OCI-LY1 (cell line): ENCODE measurements around the gene GABRA6.

Experiments used
- H2AFZ ChIP-seq: fragments of 200-600 bp; sonication (generic), shearing (Covaris generic); 2 replicates; pipeline ENCODE4 v1.6.0; 2014; ENCODE audit warnings: antibody characterized with exemption, mild to moderate bottlenecking, low read length
- H3F3A ChIP-seq: fragments of 200-600 bp; sonication (generic), shearing (Covaris generic); 2 replicates; pipeline ENCODE4 v1.6.0; 2014; ENCODE audit warnings: mild to moderate bottlenecking, antibody characterized with exemption, low read length, moderate library complexity; ENCODE audit not compliant: insufficient read depth
- H3K27ac ChIP-seq: fragments of 200-600 bp; sonication (generic); 2 replicates; pipeline ENCODE4 v1.5.1; 2014; ENCODE audit warnings: low read length, mixed run types, mild to moderate bottlenecking, low read depth; ENCODE audit not compliant: poor library complexity, severe bottlenecking
- H3K27me3 ChIP-seq: fragments of 200-600 bp; sonication (generic); 2 replicates; pipeline ENCODE4 v1.6.0; 2014; ENCODE audit warnings: antibody characterized with exemption, mild to moderate bottlenecking, low read length, moderate library complexity; ENCODE audit not compliant: insufficient read depth
- H3K36me3 ChIP-seq: fragments of 200-600 bp; sonication (generic); 2 replicates; pipeline ENCODE4 v1.6.1; 2014; ENCODE audit warnings: mild to moderate bottlenecking, antibody characterized with exemption, low read length, moderate library complexity, mixed read lengths; ENCODE audit not compliant: insufficient read depth
- H3K4me1 ChIP-seq: fragments of 200-600 bp; sonication (generic); 2 replicates; pipeline ENCODE4 v1.5.1; 2014; ENCODE audit warnings: mild to moderate bottlenecking, low read length, moderate library complexity; ENCODE audit not compliant: insufficient read depth, severe bottlenecking
- H3K4me2 ChIP-seq: fragments of 200-600 bp; sonication (generic), shearing (Covaris generic); 2 replicates; pipeline ENCODE4 v1.6.1; 2014; ENCODE audit warnings: low read length
- H3K4me3 ChIP-seq: fragments of 200-600 bp; sonication (generic); 2 replicates; pipeline ENCODE4 v1.5.1; 2014; ENCODE audit warnings: low read length, low read depth, mild to moderate bottlenecking, mixed read lengths; ENCODE audit not compliant: poor library complexity, severe bottlenecking
- H3K79me2 ChIP-seq: fragments of 200-600 bp; shearing (Covaris generic); 2 replicates; pipeline ENCODE4 v1.6.1; 2016; ENCODE audit warnings: mixed run types, low read length, mixed read lengths; ENCODE audit not compliant: insufficient read depth
- H3K9ac ChIP-seq: fragments of 200-600 bp; sonication (generic), shearing (Covaris generic); 2 replicates; pipeline ENCODE4 v1.6.1; 2014; ENCODE audit warnings: mild to moderate bottlenecking, low read length, mixed read lengths
- H3K9me2 ChIP-seq: fragments of 200-600 bp; sonication (generic), shearing (Covaris generic); 2 replicates; pipeline ENCODE4 v1.6.1; 2014; ENCODE audit warnings: low read depth, mild to moderate bottlenecking, low read length, mixed read lengths
- H3K9me3 ChIP-seq: fragments of 200-600 bp; shearing (Covaris generic); 2 replicates; pipeline ENCODE4 v1.6.1; 2014; ENCODE audit warnings: low read length, mixed read lengths
- H4K20me1 ChIP-seq: fragments of 200-600 bp; sonication (generic), shearing (Covaris generic); 2 replicates; pipeline ENCODE4 v1.6.0; 2016; ENCODE audit warnings: mild to moderate bottlenecking, low read length; ENCODE audit not compliant: insufficient read depth
- CTCF ChIP-seq: fragments of 200-600 bp; sonication (generic), shearing (Covaris generic); IDR thresholded peaks from 2 replicates; pipeline ENCODE4 v1.5.1; 2017; ENCODE audit warnings: mild to moderate bottlenecking, antibody characterized with exemption, low read length, moderate library complexity, mixed read lengths
- EZH2 ChIP-seq: fragments of 200-600 bp; sonication (generic), shearing (Covaris generic); IDR thresholded peaks from 2 replicates; pipeline ENCODE4 v1.8.0; 2017; ENCODE audit warnings: borderline replicate concordance, mixed run types, mild to moderate bottlenecking, antibody characterized with exemption, low read length, moderate library complexity, mixed read lengths

GABRA6 gene

GRCh38 chr5:161685461-161685860, at the start of gene GABRA6:
Gene GABRA6, plus strand, starts transcription at chr5:161685721. Its CDS starts 269 bp downstream, at chr5:161685990.
- H3F3A ChIP-seq, result no peaks in the 10 kb centered on the region
- H3K9ac ChIP-seq, result no peak within 1 kb of the TSS
- no peaks in the 10 kb centered on the region for H3K27me3 ChIP-seq
- H2AFZ ChIP-seq, result no peak within 1 kb of the TSS
- H3K27ac ChIP-seq, result no peak within 1 kb of the TSS
- no peaks in the 10 kb centered on the region for H3K36me3 ChIP-seq
- no peaks in the 10 kb centered on the region for H4K20me1 ChIP-seq
- TF ChIP-seq CTCF (no peak), EZH2 (no peak)
- H3K9me2 ChIP-seq, result no peaks in the 10 kb centered on the region
- H3K4me1 ChIP-seq, result no peaks in the 10 kb centered on the region
- H3K4me3 ChIP-seq, result no peak within 1 kb of the TSS
- H3K9me3 ChIP-seq, result no peaks in the 10 kb centered on the region
- no peaks in the 10 kb centered on the region for H3K79me2 ChIP-seq
- no peak within 1 kb of the TSS for H3K4me2 ChIP-seq

- H4K20me1 ChIP-seq, result no peaks in the 10 kb centered on the region
- H3K79me2 ChIP-seq, result no peaks in the 10 kb centered on the region
- H3K9ac ChIP-seq, result no peak overlapping the region
- no peak overlapping the region for H2AFZ ChIP-seq
- no peaks in the 10 kb centered on the region for H3K36me3 ChIP-seq
- no peak overlapping the region for H3K4me3 ChIP-seq
- no peak overlapping the region for H3K27ac ChIP-seq
- H3K9me3 ChIP-seq, result no peaks in the 10 kb centered on the region
- H3F3A ChIP-seq, result no peaks in the 10 kb centered on the region
- no peaks in the 10 kb centered on the region for H3K4me1 ChIP-seq
- TF ChIP-seq EZH2 (no peak), CTCF (no peak)
- no peak overlapping the region for H3K4me2 ChIP-seq
- H3K27me3 ChIP-seq, result no peaks in the 10 kb centered on the region
- no peaks in the 10 kb centered on the region for H3K9me2 ChIP-seq
Measured at GRCh38 chr5:161637591-161637990, 47.9 kb upstream of the GABRA6 start.

GRCh38 chr5:161641444-161641843, 44.1 kb upstream of the GABRA6 start:
- Histone ChIP-seq H2AFZ (no peak overlapping the region), H3K79me2 (no peaks in the 10 kb centered on the region), H4K20me1 (no peaks in the 10 kb centered on the region), H3F3A (no peaks in the 10 kb centered on the region), H3K27ac (no peak overlapping the region), H3K4me2 (no peak overlapping the region), H3K27me3 (no peaks in the 10 kb centered on the region), H3K36me3 (no peaks in the 10 kb centered on the region), H3K9ac (no peak overlapping the region), H3K9me2 (no peaks in the 10 kb centered on the region), H3K4me1 (no peaks in the 10 kb centered on the region), H3K4me3 (no peak overlapping the region), H3K9me3 (no peaks in the 10 kb centered on the region)
- TF ChIP-seq CTCF, result no peak
